IMR-90 (cell line): ENCODE measurements around the gene SLC9A3. TPM values are rescaled to one million over a fixed set of nuclear protein-coding genes. Genes with fewer than 3 reads are reported as not detected.

Experiments
- ATAC-seq: fragments of 200-7000 bp; cut with Tn5 transposase; 2 replicates; pipeline ENCODE4 v1.9.1; 2020; ENCODE audit warnings: low read depth, mild to moderate bottlenecking, moderate library complexity
- Bru-seq: library from RNA; stranded (reverse); fragments of 400-500 nt; gene quantifications from one replicate; lab custom pipeline; 2021; lab: Mats Ljungman, UMichigan
- BruChase-seq, 2 experiments: library from RNA; stranded (reverse); fragments of 400-500 nt; gene quantifications; one replicate each; lab custom pipeline; 2021; lab: Mats Ljungman, UMichigan
- BruUV-seq: library from RNA; stranded (reverse); fragments of 400-500 nt; replicated peaks from 2 replicates; lab custom pipeline; 2021; lab: Mats Ljungman, UMichigan
- CTCF ChIA-PET: fragments of 300-600 bp; formaldehyde crosslinking; extraction: SDS; loops from one replicate; lab custom pipeline; 2021; ENCODE audit warnings: antibody characterized with exemption; lab: Yijun Ruan, JAX
- POLR2A ChIA-PET: fragments of 300-600 bp; sonication (Branson Sonifier 250); formaldehyde crosslinking; loops from one replicate; lab custom pipeline; 2022; ENCODE audit warnings: antibody characterized with exemption; ENCODE audit not compliant: unreplicated experiment; lab: Charles Lee
- DNase-seq: peaks from one replicate; pipeline ENCODE4 v3.0.0; 2013
- H2AFZ ChIP-seq: replicated peaks from 2 replicates; pipeline ENCODE3; 2013; ENCODE audit warnings: low read length, mild to moderate bottlenecking; ENCODE audit not compliant: poor library complexity
- H2AK5ac ChIP-seq: 2 replicates; pipeline ENCODE4 v1.6.1; 2013; ENCODE audit warnings: low read depth, low read length, inconsistent platforms
- H2AK9ac ChIP-seq: replicated peaks from 2 replicates; pipeline ENCODE3; 2013; ENCODE audit warnings: mild to moderate bottlenecking, low read depth, low read length, moderate library complexity; ENCODE audit not compliant: poor library complexity
- H2BK120ac ChIP-seq: 2 replicates; pipeline ENCODE4 v1.6.1; 2013; ENCODE audit warnings: low read depth, low read length, inconsistent platforms
- H2BK15ac ChIP-seq: 3 replicates; pipeline ENCODE4 v1.6.1; 2013; ENCODE audit warnings: low read depth, low read length, inconsistent platforms
- H2BK20ac ChIP-seq: 2 replicates; pipeline ENCODE4 v1.6.1; 2013; ENCODE audit warnings: low read depth, mild to moderate bottlenecking, inconsistent platforms, low read length, moderate library complexity
- H2BK5ac ChIP-seq: 2 replicates; pipeline ENCODE4 v1.6.1; 2013; ENCODE audit warnings: mild to moderate bottlenecking, low read depth, low read length, inconsistent platforms; ENCODE audit not compliant: poor library complexity, severe bottlenecking
- H3K14ac ChIP-seq: replicated peaks from 2 replicates; pipeline ENCODE4 v1.6.1; 2013; ENCODE audit warnings: low read depth, low read length, inconsistent platforms
- H3K18ac ChIP-seq: 2 replicates; pipeline ENCODE4 v1.6.1; 2013; ENCODE audit warnings: low read depth, low read length, control low read depth
- H3K23ac ChIP-seq: 2 replicates; pipeline ENCODE4 v1.6.1; 2013; ENCODE audit warnings: low read depth, low read length, inconsistent platforms
- H3K27ac ChIP-seq: 2 replicates; pipeline ENCODE4 v1.5.1; 2013; ENCODE audit warnings: mild to moderate bottlenecking, control low read depth, low read length; ENCODE audit not compliant: insufficient read depth
- H3K27me3 ChIP-seq: 2 replicates; pipeline ENCODE4 v1.6.1; 2013; ENCODE audit warnings: low read length; ENCODE audit not compliant: control insufficient read depth, insufficient read depth
- H3K36me3 ChIP-seq: 2 replicates; pipeline ENCODE4 v1.6.1; 2013; ENCODE audit warnings: low read length, mixed read lengths; ENCODE audit not compliant: control insufficient read depth, insufficient read depth
- H3K4ac ChIP-seq: 2 replicates; pipeline ENCODE4 v1.6.1; 2013; ENCODE audit warnings: low read depth, low read length, inconsistent platforms
- H3K4me1 ChIP-seq: 2 replicates; pipeline ENCODE4 v1.6.1; 2013; ENCODE audit warnings: low read length, mixed read lengths; ENCODE audit not compliant: control insufficient read depth, insufficient read depth
- H3K4me2 ChIP-seq: 2 replicates; pipeline ENCODE4 v1.6.1; 2013; ENCODE audit warnings: low read depth, mild to moderate bottlenecking, control low read depth, low read length, moderate library complexity
- H3K4me3 ChIP-seq: 2 replicates; pipeline ENCODE4 v1.5.1; 2013; ENCODE audit warnings: low read depth, mild to moderate bottlenecking, control low read depth, low read length, moderate library complexity; ENCODE audit not compliant: insufficient read depth
- H3K56ac ChIP-seq: 2 replicates; pipeline ENCODE4 v1.6.1; 2013; ENCODE audit warnings: low read length, inconsistent platforms; ENCODE audit not compliant: insufficient read depth; ENCODE audit errors: extremely low read depth
- H3K79me1 ChIP-seq, 2 experiments: 2 replicates each; pipeline ENCODE4 v1.6.1; 2013; ENCODE audit warnings: low read length in 2 of 2, inconsistent platforms in 1 of 2, low read depth in 1 of 2
- H3K9ac ChIP-seq: 2 replicates; pipeline ENCODE4 v1.6.1; 2013; ENCODE audit warnings: low read depth, low read length, control low read depth
- H3K9me1 ChIP-seq: 2 replicates; pipeline ENCODE4 v1.6.1; 2013; ENCODE audit warnings: low read length, inconsistent platforms; ENCODE audit not compliant: insufficient read depth
- H3K9me3 ChIP-seq: 2 replicates; pipeline ENCODE4 v1.6.1; 2013; ENCODE audit warnings: low read length; ENCODE audit not compliant: control insufficient read depth, insufficient read depth
- H4K20me1 ChIP-seq: 2 replicates; pipeline ENCODE4 v1.6.1; 2013; ENCODE audit warnings: low read length, inconsistent platforms; ENCODE audit not compliant: insufficient read depth
- H4K5ac ChIP-seq: 2 replicates; pipeline ENCODE4 v1.6.1; 2013; ENCODE audit warnings: mild to moderate bottlenecking, low read depth, low read length, control low read depth
- H4K8ac ChIP-seq, 2 experiments: 2 replicates each; pipeline ENCODE4 v1.6.1; 2013; ENCODE audit warnings: low read depth in 2 of 2, low read length in 2 of 2, control low read depth in 1 of 2, inconsistent platforms in 1 of 2
- H4K91ac ChIP-seq: 2 replicates; pipeline ENCODE4 v1.6.1; 2013; ENCODE audit warnings: low read depth, low read length, inconsistent platforms; ENCODE audit not compliant: insufficient read depth
- BHLHE40 ChIP-seq: fragments of 150-350 bp; IDR thresholded peaks from 2 replicates; pipeline ENCODE4 v1.6.1; 2016; ENCODE audit warnings: mild to moderate bottlenecking, low read depth, low read length
- CEBPB ChIP-seq: IDR thresholded peaks from 2 replicates; pipeline ENCODE4 v1.6.1; 2012; ENCODE audit warnings: low read depth, low read length, improper control_type of control experiment
- FOS ChIP-seq: fragments of 150-350 bp; IDR thresholded peaks from 2 replicates; pipeline ENCODE4 v1.6.1; 2016; ENCODE audit warnings: low read depth, low read length
- MAFK ChIP-seq: IDR thresholded peaks from 2 replicates; pipeline ENCODE4 v1.6.1; 2012; ENCODE audit warnings: low read depth, low read length, improper control_type of control experiment
- MAZ ChIP-seq: IDR thresholded peaks from 2 replicates; pipeline ENCODE4 v1.6.1; 2012; ENCODE audit warnings: low read depth, mild to moderate bottlenecking, low read length, improper control_type of control experiment, moderate library complexity, borderline replicate concordance
- NFE2L2 ChIP-seq: fragments of 150-350 bp; IDR thresholded peaks from 2 replicates; pipeline ENCODE4 v1.6.1; 2016; ENCODE audit warnings: low read depth, mild to moderate bottlenecking, low read length
- RAD21 ChIP-seq: IDR thresholded peaks from 2 replicates; pipeline ENCODE4 v1.6.1; 2012; ENCODE audit warnings: low read length, improper control_type of control experiment
- RCOR1 ChIP-seq: IDR thresholded peaks from 2 replicates; pipeline ENCODE4 v1.6.1; 2012; ENCODE audit warnings: mild to moderate bottlenecking, low read length, improper control_type of control experiment; ENCODE audit not compliant: insufficient replicate concordance
- RFX5 ChIP-seq: IDR thresholded peaks from 2 replicates; pipeline ENCODE4 v1.8.0; 2012; ENCODE audit warnings: low read depth, mild to moderate bottlenecking, low read length, moderate library complexity
- SMC3 ChIP-seq: fragments of 150-350 bp; IDR thresholded peaks from 2 replicates; pipeline ENCODE4 v1.6.1; 2016; ENCODE audit warnings: low read depth, mild to moderate bottlenecking, antibody characterized with exemption, low read length, moderate library complexity
- WGBS, 2 experiments: methylation state at CpG; one replicate each; pipeline versions ENCODE4 v1.1.5 to v1.1.7; 2013; ENCODE audit warnings: missing lambda C conversion rate in 2 of 2; ENCODE audit not compliant: insufficient read length in 1 of 2; ENCODE audit errors: extremely low coverage in 2 of 2; 5-methylcytosine and 5-hydroxymethylcytosine counted together
- dilution Hi-C: fragments of 300-500 bp; cut with HindIII; formaldehyde crosslinking; loops from one replicate; pipeline ENCODE4 v1.14.3; 2018; ENCODE audit warnings: low sequenced_read_pairs; ENCODE audit not compliant: unreplicated experiment
- in situ Hi-C: fragments of 300-500 bp; cut with MboI; formaldehyde crosslinking; loops from 3 replicates; pipeline ENCODE4 v1.14.3; 2019; ENCODE audit warnings: low sequenced_read_pairs, inconsistent platforms, mixed read lengths
- intact Hi-C: fragments of 100-400 bp; cut with micrococcal nuclease; formaldehyde crosslinking; loops from 2 replicates; pipeline ENCODE4 v1.10.0; 2022
- long read RNA-seq: library from polyadenylated mRNA; unstranded; transcript quantifications from one replicate; pipeline ENCODE4 v2.0.0, GENCODE V29; 2021; ENCODE audit not compliant: unreplicated experiment
- polyA plus RNA-seq, 3 experiments: library from polyadenylated mRNA; depleted of rRNA; stranded (reverse); fragments of >200 nt; gene quantifications; 2 replicates each; pipeline ENCODE4 v1.2.3, GENCODE V29; 2012; ENCODE audit warnings: low replicate concordance in 1 of 3
- total RNA-seq: library from RNA; depleted of rRNA; stranded (reverse); fragments of >200 nt; gene quantifications from 2 replicates; pipeline ENCODE4 v1.2.3, GENCODE V29; 2012; rRNA removed
- TF ChIP-seq, protein P1 (sequence below): conservative IDR thresholded peaks from 2 replicates; pipeline ENCODE4 v1.5.1; 2012; ENCODE audit warnings: mild to moderate bottlenecking, low read depth, low read length, improper control_type of control experiment
- TF ChIP-seq, protein P2 (sequence below): fragments of 150-350 bp; IDR thresholded peaks from 2 replicates; pipeline ENCODE4 v1.6.1; 2017; ENCODE audit warnings: mild to moderate bottlenecking, antibody characterized with exemption, low read length, low read depth
- TF ChIP-seq, protein P3 (sequence below): fragments of 150-350 bp; IDR thresholded peaks from 2 replicates; pipeline ENCODE4 v1.6.1; 2016; ENCODE audit warnings: low read depth, mild to moderate bottlenecking, low read length, moderate library complexity, borderline replicate concordance

Gene SLC9A3
- total RNA-seq, result 0.56 and 0.72 TPM in 2 replicates
- polyA plus RNA-seq (2012; rRNA removed), result 1.3 and 1.5 TPM in 2 replicates
- 1.0 and 1.8 TPM in 2 replicates for polyA plus RNA-seq (2012; cell fraction: cytosol; rRNA removed)
- 2.0 and 2.3 TPM in 2 replicates for polyA plus RNA-seq (2012; cell fraction: nucleus; rRNA removed; ENCODE audit: low replicate concordance)
- percentile 2 among the genes with signal in this experiment for Bru-seq, nascent RNA
- percentile 6 among the genes with signal in this experiment for BruChase-seq, experiment 1, labeled RNA remaining after a 6-hour chase
- percentile 10 among the genes with signal in this experiment for BruChase-seq, experiment 2, labeled RNA remaining after a 2-hour chase
- long read RNA-seq, partial matches to known transcripts, result 0 of 10 reads
- long read RNA-seq, other reads (novel, unspliced or antisense), result 10 of 10 reads

DNA sequence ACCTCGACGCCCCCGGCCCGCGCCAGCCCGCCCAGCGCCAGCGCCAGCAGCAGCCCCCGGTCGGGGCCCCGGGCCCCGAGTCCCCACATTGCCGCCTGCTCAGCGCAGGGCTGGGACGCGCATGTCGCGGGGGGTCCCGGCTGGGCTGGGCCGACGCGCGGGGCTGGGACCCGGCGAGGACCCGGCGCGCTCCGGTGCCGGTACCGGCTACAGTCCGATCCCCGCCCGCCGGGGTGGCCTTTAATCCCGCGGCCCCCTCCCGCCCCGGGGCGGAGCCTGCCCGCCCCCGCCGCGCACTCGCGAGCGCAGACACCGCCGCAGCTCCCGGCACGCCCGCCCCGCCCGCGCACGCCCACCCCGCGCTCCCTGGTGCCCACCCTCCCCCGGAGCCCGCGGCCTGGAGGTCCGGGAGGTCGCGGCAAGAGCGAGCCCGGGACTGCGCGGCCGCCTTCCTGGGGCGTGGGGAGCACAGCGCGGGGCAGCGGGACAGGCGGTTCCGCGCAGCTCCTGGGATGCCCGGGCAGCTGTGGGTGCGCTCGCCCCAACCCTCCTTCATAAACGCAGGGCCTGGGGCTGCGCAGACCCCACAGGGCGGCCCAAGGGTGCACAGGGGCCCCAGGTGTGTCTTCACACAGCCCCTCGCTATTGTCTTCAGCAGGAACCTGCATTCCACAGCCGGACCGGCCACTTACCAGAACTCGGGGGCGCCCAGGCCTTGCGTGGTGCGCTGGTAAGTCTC lies at the start of gene SLC9A3:
TSS of gene SLC9A3 (minus strand) at position 216 of the 739 bp plus-strand sequence.
- Histone ChIP-seq H3K4me1 (no peaks in the 10 kb centered on the region), H2BK15ac (no peak within 1 kb of the TSS), H2AK5ac (no peak within 1 kb of the TSS), H3K18ac (no peak within 1 kb of the TSS), H3K56ac (no peak within 1 kb of the TSS), H3K4ac (no peak within 1 kb of the TSS), H3K79me1 (no peaks in the 10 kb centered on the region), H4K8ac (no peak within 1 kb of the TSS), H3K23ac (no peak within 1 kb of the TSS), H2BK5ac (no peak within 1 kb of the TSS), H2BK20ac (no peak within 1 kb of the TSS), H4K91ac (no peak within 1 kb of the TSS), H3K9me3 (no peaks in the 10 kb centered on the region), H4K20me1 (no peaks in the 10 kb centered on the region), H3K9ac (no peak within 1 kb of the TSS), H4K5ac (no peak within 1 kb of the TSS), H2AK9ac (peak within 1 kb of the TSS; percentile 15), H3K27me3 (peaks cover 79% of the 10 kb centered on the region), H3K4me3 (no peak within 1 kb of the TSS), H3K4me2 (no peak within 1 kb of the TSS), H3K14ac (no peak within 1 kb of the TSS), H3K27ac (no peak within 1 kb of the TSS), H2BK120ac (no peak within 1 kb of the TSS), H3K36me3 (no peaks in the 10 kb centered on the region), H2AFZ (no peak within 1 kb of the TSS), H3K9me1 (no peaks in the 10 kb centered on the region; the same call in 1 of the 2 replicates)
- POLR2A ChIA-PET, result no interaction called here
- BruUV-seq, result no TSS peak
- in situ Hi-C loops (no loop called here), dilution Hi-C loops (no loop called here), intact Hi-C loops (no loop called here)
- CTCF ChIA-PET, result no interaction called here
- no peak for DNase-seq
- WGBS, 2 experiments, result 6% methylated on average over 22 of the region's 89 CpGs; no CpG with 5 or more reads in 1 of the 2 experiments
- ATAC-seq, result no peak
- no peak for TF ChIP-seq MAFK
- no peak for TF ChIP-seq RFX5
- TF ChIP-seq, protein P1, sequence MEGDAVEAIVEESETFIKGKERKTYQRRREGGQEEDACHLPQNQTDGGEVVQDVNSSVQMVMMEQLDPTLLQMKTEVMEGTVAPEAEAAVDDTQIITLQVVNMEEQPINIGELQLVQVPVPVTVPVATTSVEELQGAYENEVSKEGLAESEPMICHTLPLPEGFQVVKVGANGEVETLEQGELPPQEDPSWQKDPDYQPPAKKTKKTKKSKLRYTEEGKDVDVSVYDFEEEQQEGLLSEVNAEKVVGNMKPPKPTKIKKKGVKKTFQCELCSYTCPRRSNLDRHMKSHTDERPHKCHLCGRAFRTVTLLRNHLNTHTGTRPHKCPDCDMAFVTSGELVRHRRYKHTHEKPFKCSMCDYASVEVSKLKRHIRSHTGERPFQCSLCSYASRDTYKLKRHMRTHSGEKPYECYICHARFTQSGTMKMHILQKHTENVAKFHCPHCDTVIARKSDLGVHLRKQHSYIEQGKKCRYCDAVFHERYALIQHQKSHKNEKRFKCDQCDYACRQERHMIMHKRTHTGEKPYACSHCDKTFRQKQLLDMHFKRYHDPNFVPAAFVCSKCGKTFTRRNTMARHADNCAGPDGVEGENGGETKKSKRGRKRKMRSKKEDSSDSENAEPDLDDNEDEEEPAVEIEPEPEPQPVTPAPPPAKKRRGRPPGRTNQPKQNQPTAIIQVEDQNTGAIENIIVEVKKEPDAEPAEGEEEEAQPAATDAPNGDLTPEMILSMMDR, result no peak
- TF ChIP-seq RCOR1, result no peak
- TF ChIP-seq BHLHE40, result no peak
- TF ChIP-seq CEBPB, result no peak
- TF ChIP-seq, protein P2, sequence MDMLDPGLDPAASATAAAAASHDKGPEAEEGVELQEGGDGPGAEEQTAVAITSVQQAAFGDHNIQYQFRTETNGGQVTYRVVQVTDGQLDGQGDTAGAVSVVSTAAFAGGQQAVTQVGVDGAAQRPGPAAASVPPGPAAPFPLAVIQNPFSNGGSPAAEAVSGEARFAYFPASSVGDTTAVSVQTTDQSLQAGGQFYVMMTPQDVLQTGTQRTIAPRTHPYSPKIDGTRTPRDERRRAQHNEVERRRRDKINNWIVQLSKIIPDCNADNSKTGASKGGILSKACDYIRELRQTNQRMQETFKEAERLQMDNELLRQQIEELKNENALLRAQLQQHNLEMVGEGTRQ, result no peak
- TF ChIP-seq MAZ, result no peak
- TF ChIP-seq, protein P3, sequence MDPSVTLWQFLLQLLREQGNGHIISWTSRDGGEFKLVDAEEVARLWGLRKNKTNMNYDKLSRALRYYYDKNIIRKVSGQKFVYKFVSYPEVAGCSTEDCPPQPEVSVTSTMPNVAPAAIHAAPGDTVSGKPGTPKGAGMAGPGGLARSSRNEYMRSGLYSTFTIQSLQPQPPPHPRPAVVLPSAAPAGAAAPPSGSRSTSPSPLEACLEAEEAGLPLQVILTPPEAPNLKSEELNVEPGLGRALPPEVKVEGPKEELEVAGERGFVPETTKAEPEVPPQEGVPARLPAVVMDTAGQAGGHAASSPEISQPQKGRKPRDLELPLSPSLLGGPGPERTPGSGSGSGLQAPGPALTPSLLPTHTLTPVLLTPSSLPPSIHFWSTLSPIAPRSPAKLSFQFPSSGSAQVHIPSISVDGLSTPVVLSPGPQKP, result no peak
- no peak for TF ChIP-seq RAD21
- TF ChIP-seq SMC3, result no peak
- TF ChIP-seq NFE2L2, result no peak
- no peak for TF ChIP-seq FOS
